ENCODE measurements around the gene WIPF2.

GRCh38 chr17:40176754-40177110 is 42.4 kb upstream of the WIPF2 start:
- TF ChIP-seq, protein P1, sequence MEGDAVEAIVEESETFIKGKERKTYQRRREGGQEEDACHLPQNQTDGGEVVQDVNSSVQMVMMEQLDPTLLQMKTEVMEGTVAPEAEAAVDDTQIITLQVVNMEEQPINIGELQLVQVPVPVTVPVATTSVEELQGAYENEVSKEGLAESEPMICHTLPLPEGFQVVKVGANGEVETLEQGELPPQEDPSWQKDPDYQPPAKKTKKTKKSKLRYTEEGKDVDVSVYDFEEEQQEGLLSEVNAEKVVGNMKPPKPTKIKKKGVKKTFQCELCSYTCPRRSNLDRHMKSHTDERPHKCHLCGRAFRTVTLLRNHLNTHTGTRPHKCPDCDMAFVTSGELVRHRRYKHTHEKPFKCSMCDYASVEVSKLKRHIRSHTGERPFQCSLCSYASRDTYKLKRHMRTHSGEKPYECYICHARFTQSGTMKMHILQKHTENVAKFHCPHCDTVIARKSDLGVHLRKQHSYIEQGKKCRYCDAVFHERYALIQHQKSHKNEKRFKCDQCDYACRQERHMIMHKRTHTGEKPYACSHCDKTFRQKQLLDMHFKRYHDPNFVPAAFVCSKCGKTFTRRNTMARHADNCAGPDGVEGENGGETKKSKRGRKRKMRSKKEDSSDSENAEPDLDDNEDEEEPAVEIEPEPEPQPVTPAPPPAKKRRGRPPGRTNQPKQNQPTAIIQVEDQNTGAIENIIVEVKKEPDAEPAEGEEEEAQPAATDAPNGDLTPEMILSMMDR (conservative IDR thresholded peaks at IDR 0.05; ENCODE audit: low read depth, low read length), result no peak
- TF ChIP-seq EZH2 (IDR thresholded peaks at IDR 0.05; ENCODE audit: low read length, unreplicated experiment) (no peak), EZH2phosphoT487 (IDR thresholded peaks at IDR 0.05; ENCODE audit: borderline replicate concordance, low read length) (no peak)
